Coronary artery (tissue), 2 donors: ENCODE data around the gene YIPF5.

Source experiments
- DNase-seq: peaks from one replicate; pipeline ENCODE4 v3.0.0-alpha.2; 2017; ENCODE audit warnings: low spot score
- H3K27ac ChIP-seq, 2 donors: fragments of 200-600 bp; sonication (generic); one replicate each; pipeline ENCODE4 v1.5.1; 2016 to 2019
- H3K4me3 ChIP-seq: fragments of 200-600 bp; sonication (generic); 2 replicates; pipeline ENCODE4 v1.5.1; 2016; ENCODE audit warnings: mild to moderate bottlenecking, moderate library complexity
- TF ChIP-seq, protein P1 (sequence below): fragments of 200-600 bp; sonication (generic); IDR thresholded peaks from one replicate; pipeline ENCODE4 v1.5.1; 2019; ENCODE audit warnings: antibody characterized with exemption

YIPF5 gene

DNA sequence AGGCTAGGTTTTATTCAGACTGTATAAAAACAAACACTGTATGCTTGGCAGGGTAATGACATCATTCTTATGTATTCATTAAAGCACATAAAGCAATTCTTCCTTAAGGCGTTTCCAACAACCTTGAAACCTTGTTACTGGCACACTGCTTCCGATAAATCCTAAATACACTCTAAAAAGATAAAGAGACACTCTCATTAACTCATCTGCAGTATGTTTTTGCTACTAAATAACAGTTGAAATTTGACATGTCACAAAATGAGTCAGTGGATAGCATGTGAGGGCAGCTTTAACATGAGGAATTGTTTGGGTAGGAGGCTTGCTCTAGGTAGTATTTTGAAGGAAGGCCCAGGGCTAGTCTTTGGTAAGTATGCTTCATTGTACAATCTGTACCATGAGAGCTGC is 13.7 kb downstream of the YIPF5 start:
- DNase-seq, result no peak
- H3K27ac ChIP-seq, result no peak overlapping the region
- TF ChIP-seq, protein P1, sequence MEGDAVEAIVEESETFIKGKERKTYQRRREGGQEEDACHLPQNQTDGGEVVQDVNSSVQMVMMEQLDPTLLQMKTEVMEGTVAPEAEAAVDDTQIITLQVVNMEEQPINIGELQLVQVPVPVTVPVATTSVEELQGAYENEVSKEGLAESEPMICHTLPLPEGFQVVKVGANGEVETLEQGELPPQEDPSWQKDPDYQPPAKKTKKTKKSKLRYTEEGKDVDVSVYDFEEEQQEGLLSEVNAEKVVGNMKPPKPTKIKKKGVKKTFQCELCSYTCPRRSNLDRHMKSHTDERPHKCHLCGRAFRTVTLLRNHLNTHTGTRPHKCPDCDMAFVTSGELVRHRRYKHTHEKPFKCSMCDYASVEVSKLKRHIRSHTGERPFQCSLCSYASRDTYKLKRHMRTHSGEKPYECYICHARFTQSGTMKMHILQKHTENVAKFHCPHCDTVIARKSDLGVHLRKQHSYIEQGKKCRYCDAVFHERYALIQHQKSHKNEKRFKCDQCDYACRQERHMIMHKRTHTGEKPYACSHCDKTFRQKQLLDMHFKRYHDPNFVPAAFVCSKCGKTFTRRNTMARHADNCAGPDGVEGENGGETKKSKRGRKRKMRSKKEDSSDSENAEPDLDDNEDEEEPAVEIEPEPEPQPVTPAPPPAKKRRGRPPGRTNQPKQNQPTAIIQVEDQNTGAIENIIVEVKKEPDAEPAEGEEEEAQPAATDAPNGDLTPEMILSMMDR, result no peak
- no peak overlapping the region for H3K4me3 ChIP-seq

DNA sequence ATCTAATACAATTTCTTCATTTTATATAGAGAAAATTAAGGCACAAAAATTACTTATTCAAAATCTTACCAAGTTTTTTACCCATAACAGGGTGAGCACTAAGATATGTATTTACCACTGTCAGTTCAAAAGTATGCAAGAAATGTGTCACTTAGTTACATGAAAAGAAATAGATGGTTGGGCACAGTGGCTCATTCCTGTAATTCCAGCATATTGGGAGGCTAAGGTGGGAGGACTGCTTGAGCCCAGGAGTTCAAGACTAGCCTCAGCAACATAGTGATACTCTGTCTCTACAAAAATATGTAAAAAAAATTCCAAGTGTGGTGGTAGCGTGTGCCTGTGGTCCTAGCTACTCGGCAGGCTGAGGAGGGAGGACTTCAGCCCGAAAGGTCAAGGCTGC is 19.4 kb downstream of the YIPF5 start:
- no peak for DNase-seq
- Histone ChIP-seq H3K27ac (no peak overlapping the region), H3K4me3 (no peak overlapping the region)
- TF ChIP-seq, protein P1, result no peak

DNA sequence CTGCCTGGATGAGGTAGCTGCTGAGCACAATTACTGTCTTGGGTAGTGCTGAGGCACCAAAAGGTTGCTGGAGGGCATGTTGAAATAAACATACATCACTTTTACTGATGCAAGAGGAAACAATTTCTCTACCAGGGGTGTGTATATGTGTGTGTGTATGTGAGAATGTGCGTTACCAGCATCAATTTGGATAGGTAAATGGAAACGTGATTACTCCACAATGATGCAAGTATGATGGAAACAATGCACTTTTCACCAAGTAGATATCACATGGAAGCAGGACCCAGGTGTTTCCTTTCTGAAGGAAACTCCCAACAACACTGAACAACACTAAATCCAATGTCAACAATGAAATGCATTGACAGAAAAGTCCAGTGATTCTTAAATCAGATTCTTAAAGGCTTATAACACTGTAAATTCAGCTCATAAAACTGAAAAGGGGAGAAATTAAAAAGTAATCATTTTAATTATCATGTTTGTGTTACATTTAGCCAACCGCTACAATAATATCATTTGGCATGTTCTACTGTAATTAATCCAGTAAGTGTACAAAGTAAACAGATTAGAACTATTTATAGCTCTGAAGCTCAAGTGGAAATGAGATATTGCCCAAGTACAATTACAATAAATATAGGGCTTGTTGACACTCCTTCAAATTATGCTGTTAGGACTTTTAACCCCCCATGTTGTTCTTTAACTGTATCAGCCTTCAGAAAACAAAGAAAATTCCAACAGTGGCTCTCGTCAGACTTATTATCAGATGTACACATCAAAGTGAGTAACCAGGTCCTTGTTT is 25.3 kb downstream of the YIPF5 start:
- TF ChIP-seq, protein P1, result no peak
- no peak overlapping the region for H3K27ac ChIP-seq
- no peak for DNase-seq
- H3K4me3 ChIP-seq, result no peak overlapping the region

DNA sequence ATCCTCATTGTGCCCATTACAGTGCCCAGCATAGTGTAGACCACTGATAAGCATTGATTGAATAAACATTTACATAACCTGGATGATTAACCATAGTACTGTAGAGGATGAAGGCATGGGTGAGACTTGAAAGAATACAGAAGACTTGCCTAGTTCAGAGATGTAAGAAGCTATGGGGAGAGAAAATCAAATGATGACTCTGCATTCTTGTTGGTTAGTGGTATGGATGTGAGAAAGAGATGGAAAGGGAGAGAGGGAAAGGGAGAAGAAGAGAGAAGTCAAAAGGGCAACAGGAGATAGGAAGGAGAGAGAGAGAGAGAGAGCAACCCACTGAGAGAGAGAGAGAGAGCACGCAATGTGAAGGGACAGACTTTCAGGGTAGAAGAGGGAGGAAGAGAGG is 26.8 kb downstream of the YIPF5 start:
- TF ChIP-seq, protein P1, result no peak
- DNase-seq, result no peak
- Histone ChIP-seq H3K27ac (no peak overlapping the region), H3K4me3 (no peak overlapping the region)

DNA sequence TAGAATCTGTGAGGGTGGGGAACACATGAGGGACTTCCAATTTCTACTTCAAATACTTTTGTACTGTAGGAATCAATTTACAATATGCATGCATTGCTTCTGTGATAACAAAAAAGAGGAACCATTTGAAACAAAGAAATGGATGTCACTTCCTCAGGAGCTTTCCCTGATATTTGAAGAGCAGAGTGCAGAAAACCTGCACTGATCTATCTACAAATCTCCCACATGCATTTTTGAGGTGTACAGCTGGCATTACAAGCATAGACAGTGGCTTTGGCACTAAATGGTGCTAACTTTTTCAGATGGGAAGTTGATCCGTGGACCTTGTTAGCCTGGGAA is 27.7 kb downstream of the YIPF5 start:
- no peak overlapping the region for H3K4me3 ChIP-seq
- TF ChIP-seq, protein P1, result no peak
- no peak for DNase-seq
- no peak overlapping the region for H3K27ac ChIP-seq

DNA sequence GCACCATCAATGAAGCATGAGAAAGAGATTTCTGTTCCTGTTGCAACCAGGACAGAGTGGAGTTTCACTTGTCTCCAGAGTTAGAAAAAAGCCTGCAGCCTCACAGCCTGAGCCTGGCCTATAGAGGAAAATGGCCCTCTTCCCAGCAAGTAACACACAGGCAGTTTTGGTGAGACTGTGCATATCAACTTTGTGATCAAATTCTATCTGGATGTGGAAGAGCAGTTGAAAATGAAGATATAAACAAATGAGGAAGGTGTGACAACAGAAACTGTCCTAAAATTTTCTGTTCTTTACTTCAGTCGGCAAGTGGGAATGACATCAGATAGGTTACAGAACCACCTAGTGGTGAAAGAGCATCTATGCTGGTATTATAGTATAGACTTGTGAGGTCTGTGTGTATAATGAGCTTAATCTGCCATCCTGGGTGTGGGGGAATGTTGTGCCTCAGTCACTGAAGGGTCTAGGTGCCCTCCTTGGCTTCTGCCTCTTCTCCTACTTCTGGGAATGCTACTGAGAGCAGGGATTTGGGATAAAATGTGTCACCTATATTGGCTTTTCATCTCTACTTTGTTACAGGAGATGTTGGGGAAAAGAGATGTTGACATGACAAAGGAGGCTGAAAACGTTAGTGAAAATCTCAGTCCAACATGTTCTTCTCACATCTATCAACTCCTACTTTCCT is 28.2 kb downstream of the YIPF5 start:
- no peak overlapping the region for H3K27ac ChIP-seq
- no peak overlapping the region for H3K4me3 ChIP-seq
- DNase-seq, result no peak
- TF ChIP-seq, protein P1, result peak; percentile 50

DNA sequence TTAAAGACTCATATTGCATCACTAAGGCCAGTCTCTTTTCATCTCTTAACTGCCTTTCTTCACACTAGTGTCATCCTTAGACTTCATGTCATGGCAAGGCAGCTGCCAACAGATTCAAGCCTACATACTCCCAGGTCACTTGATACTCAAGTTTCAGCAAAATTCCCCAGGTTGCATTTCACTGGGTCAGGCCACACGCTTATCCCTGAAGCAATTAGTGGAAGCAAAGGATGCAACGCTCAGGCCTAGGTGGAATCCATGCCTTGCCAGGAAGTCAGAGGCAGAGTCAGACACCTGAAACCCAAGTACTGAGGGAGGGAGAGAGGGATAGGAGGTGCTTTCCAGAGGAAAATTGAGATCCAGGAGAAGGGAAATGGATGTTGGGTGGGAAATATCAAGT is 28.9 kb downstream of the YIPF5 start:
- no peak overlapping the region for H3K4me3 ChIP-seq
- no peak for DNase-seq
- no peak overlapping the region for H3K27ac ChIP-seq
- TF ChIP-seq, protein P1, result no peak
